GM12878 (cell line): ENCODE data around the gene NF1. TPM values are rescaled to one million over a fixed set of nuclear protein-coding genes. Genes with fewer than 3 reads are reported as not detected.

Experiments used
- BMI1 ChIP-seq: fragments of 450-650 bp; IDR thresholded peaks from 2 replicates; pipeline ENCODE4 v1.6.1; 2016; ENCODE audit warnings: mild to moderate bottlenecking, moderate library complexity, borderline replicate concordance
- CHD2 ChIP-seq: IDR thresholded peaks from 2 replicates; pipeline ENCODE4 v1.6.1; 2011; ENCODE audit warnings: low read depth, low read length, improper control_type of control experiment, borderline replicate concordance
- CREB1 ChIP-seq: IDR thresholded peaks from 2 replicates; pipeline ENCODE4 v1.6.1; 2012; ENCODE audit warnings: low read depth, mild to moderate bottlenecking, inconsistent platforms
- CREM ChIP-seq: IDR thresholded peaks from 2 replicates; pipeline ENCODE4 v1.6.1; 2014; ENCODE audit warnings: antibody characterized with exemption, low read depth
- GATAD2B ChIP-seq: fragments of 450-650 bp; conservative IDR thresholded peaks from 2 replicates; pipeline ENCODE4 v1.6.1; 2017; ENCODE audit warnings: low read depth, mild to moderate bottlenecking, moderate library complexity
- HDAC6 ChIP-seq: fragments of 200-600 bp; sonication (generic); IDR thresholded peaks from one replicate; pipeline ENCODE4 v1.8.0; 2017; ENCODE audit warnings: antibody characterized with exemption; ENCODE audit not compliant: unreplicated experiment
- IRF4 ChIP-seq: IDR thresholded peaks from 2 replicates; pipeline ENCODE4 v1.6.1; 2011; ENCODE audit warnings: low read depth, low read length
- NFYB ChIP-seq: IDR thresholded peaks from 2 replicates; pipeline ENCODE4 v1.6.1; 2011; ENCODE audit warnings: low read depth, mild to moderate bottlenecking, low read length, improper control_type of control experiment, moderate library complexity; ENCODE audit not compliant: insufficient read depth
- PBX3 ChIP-seq: IDR thresholded peaks from 2 replicates; pipeline ENCODE4 v1.6.1; 2011; ENCODE audit warnings: mild to moderate bottlenecking, low read depth, low read length, moderate library complexity; ENCODE audit not compliant: insufficient replicate concordance
- POLR2AphosphoS2 ChIP-seq: IDR thresholded peaks from 2 replicates; pipeline ENCODE4 v1.6.1; 2011; ENCODE audit warnings: low read depth, mild to moderate bottlenecking, low read length, improper control_type of control experiment, moderate library complexity
- SKIL ChIP-seq: fragments of 450-650 bp; IDR thresholded peaks from 2 replicates; pipeline ENCODE4 v1.6.1; 2017; ENCODE audit warnings: mild to moderate bottlenecking, low read depth, inconsistent platforms; ENCODE audit not compliant: poor library complexity, severe bottlenecking
- SREBF1 ChIP-seq: IDR thresholded peaks from 2 replicates; pipeline ENCODE4 v1.6.1; 2012; ENCODE audit warnings: mild to moderate bottlenecking, low read length
- YBX1 ChIP-seq: fragments of 450-650 bp; IDR thresholded peaks from 2 replicates; pipeline ENCODE4 v1.6.1; 2016; ENCODE audit warnings: antibody characterized with exemption
- ZNF217 ChIP-seq: fragments of 450-650 bp; IDR thresholded peaks from 2 replicates; pipeline ENCODE4 v1.6.1; 2017; ENCODE audit warnings: antibody characterized with exemption, mild to moderate bottlenecking
- ZNF592 ChIP-seq: fragments of 450-650 bp; IDR thresholded peaks from 2 replicates; pipeline ENCODE4 v1.6.1; 2017; ENCODE audit warnings: mild to moderate bottlenecking, moderate library complexity
- polyA plus RNA-seq, 11 experiments: library from polyadenylated mRNA; depleted of rRNA in 4 of 11; unstranded in 6 of 11; stranded (reverse) in 5 of 11; fragments of >200 nt; fragmentation: Nextera tagmentation in 4 of 11; fragmentation: Illumina TruSeq in 1 of 11; extraction: Ambion mirVana in 4 of 11; extraction: Trizol in 1 of 11; gene quantifications; 1 replicate in 1 of 11; 2 replicates in 10 of 11; pipeline versions ENCODE4 v1.2.1 to v1.2.3, GENCODE V29; 2011 to 2016; ENCODE audit warnings: inconsistent platforms in 2 of 11, missing spikeins in 2 of 11, low read depth in 1 of 11
- total RNA-seq, 4 experiments: library from RNA; depleted of rRNA in 3 of 4; stranded (reverse); fragments of >200 nt in 3 of 4; fragmentation: Illumina TruSeq in 1 of 4; extraction: Trizol in 1 of 4; gene quantifications; 2 replicates each; pipeline versions ENCODE4 v1.2.1 to v1.2.3, GENCODE V29; 2013 to 2021

The NF1 gene
- total and polyA plus RNA-seq, 10 of the 15 experiments (the other 5 are each of a cell fraction or from before 2014, with no cell fraction given): 2.5 to 31.8 (median 16.6) TPM

- no peak for TF ChIP-seq ZNF592
- no peak for TF ChIP-seq GATAD2B
- TF ChIP-seq CHD2: no peak
- TF ChIP-seq CREB1: no peak
- no peak for TF ChIP-seq BMI1
- no peak for TF ChIP-seq YBX1
- no peak for TF ChIP-seq CREM
- TF ChIP-seq PBX3: no peak
- no peak for TF ChIP-seq SREBF1
- no peak for TF ChIP-seq IRF4
- TF ChIP-seq HDAC6: no peak
- no peak for TF ChIP-seq SKIL
- no peak for TF ChIP-seq POLR2AphosphoS2
- no peak for TF ChIP-seq NFYB
- no peak for TF ChIP-seq ZNF217
Observed at GRCh38 chr17:31296142-31296541, 201.4 kb downstream of the NF1 start (continued).
